GM21619 (cell line): ENCODE results near the gene ZNRF2.
A peak's percentile ranks its signal among the peaks of the same experiment; 100 is the strongest.

Experiments used
- ATAC-seq: cut with Tn5 transposase; IDR thresholded peaks from one replicate; pipeline ENCODE4 v1.9.1; 2021; ENCODE audit not compliant: unreplicated experiment

ZNRF2 gene

DNA sequence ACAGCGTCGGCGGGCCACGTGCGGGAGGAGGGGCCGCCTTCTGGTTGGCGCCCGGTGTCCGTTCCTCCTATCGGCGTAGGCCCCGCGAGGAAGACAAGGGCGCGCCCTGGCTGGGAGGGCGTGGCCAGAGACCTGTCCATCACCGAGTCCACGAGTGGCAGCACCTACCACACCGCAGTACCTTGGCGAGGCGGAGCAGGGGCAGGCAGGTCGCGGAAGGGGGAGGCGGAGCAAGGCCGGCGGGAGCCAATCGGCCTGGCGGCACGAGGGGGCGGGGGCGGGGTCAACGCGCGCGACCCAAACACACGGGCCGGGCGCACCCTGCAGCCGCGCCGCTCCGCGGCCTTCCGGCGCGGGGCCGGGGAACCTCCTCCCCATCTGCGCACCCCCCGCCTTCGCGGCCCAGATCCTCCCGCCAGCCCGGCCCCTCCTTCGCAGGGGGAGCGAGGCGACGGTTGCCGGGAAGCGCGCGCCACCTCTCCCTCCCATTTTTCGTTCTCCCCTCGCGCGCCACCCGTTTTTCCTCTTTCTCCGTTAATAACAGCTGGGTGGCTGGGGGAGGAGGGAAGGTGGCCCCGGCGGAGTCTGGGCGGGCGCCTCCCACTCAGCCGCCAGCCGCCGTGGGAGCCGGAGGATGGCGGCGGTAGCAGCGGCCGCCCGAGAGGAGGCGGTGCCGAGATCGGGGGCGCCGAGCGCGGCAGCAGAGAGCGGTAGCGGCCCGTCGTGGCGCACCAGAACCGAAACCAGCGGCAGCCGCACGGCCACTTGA, at the start of gene ZNRF2:
Gene ZNRF2, plus strand, starts transcription at position 300 of the 769 bp plus-strand sequence. CDS start 761 bp downstream, outside the sequence.
- peak; percentile 85 for ATAC-seq

GRCh38 chr7:30237271-30237695, 47.1 kb upstream of the ZNRF2 start:
- no peak for ATAC-seq

DNA sequence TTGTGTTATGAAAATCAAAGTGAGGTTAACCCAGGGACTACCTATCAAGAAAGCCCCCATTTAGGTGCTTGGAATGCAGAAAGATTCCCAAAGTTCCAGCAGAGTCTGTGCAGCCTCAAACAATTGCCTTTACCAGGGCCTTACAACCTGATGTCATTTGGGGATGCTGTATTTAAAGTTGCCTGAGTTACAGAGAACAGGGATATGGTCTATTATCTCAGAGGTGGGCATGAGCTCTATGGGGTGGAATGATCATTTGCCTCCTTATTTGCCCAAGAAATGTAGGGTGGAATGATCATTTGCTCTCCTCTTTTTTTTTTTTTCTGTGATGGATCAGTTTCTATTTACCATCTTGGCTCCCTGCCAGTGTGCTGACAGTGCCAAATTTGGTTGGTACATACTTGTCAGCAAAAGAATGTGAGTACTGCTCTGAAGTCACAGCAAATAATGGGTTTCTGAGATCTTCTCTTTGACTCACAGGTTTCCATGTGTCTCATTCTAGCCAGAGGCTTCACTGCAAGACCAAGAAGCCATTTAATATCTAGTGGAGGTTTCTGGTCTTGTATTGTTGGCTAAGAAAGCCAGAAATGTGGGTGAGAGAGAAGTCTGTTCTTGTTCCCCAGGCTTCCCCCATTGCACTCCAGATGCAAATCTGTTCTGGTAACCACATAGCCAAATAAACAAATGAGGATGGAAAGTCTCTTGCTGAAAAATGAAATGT, 45.5 kb upstream of the ZNRF2 start:
- peak; percentile 68 for ATAC-seq

DNA sequence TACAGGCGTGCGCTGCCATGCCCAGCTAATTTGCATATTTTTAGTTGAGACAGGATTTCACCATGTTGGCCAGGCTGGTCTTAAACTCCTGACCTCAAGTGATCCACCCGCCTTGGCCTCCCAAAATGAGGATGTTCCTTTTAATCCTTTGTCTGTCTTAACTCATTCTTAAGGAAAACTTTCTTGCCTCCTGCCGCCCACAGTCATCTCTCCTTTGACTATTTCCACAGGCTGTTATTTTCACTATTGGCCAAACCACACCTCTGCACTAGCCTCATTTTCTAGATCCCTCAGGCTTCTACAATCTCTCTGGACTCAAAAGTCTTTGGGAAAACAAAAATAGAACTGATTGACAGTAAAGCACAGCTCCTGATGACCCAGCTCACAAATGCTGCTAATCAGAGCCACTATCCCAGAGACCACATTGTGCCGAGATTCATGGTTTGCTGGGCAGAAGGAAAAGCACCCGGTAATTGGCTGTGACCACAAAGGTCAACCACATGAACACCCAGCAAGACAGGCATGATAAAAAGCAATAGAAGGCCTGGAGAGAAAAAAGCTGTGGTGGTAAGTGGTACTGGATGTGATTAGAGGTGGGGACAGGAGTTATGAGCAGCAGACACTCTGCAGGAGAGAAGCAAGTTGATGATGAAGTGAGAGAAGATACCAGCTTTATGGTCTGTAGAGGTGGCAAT, 44.1 kb upstream of the ZNRF2 start:
- no peak for ATAC-seq

- no peak for ATAC-seq
These were observed 42.6 kb upstream of the ZNRF2 start for GRCh38 chr7:30241767-30242166.

DNA sequence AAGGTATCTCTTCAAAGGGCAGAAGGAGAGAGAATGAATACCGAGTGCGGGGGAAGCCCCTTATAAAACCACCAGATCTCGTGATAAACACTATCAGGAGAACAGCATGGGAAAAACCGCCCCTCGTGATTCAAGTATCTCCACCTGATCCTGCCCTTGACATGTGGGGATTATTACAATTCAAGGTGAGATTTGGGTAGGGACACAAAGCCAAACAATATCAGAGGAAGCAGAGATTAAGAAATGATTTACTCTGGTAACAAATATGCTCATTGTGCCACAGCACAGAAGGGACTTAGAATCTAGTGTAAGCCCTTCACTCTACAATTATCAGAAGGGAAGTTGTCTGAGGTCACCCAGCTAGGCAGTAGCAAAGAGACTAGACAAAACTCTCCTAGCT, 40.1 kb upstream of the ZNRF2 start:
- ATAC-seq, result no peak

- no peak for ATAC-seq
These were observed 38.5 kb upstream of the ZNRF2 start for GRCh38 chr7:30245913-30246312.

GRCh38 chr7:30246392-30246791, 38.0 kb upstream of the ZNRF2 start:
- ATAC-seq, result no peak

- ATAC-seq, result no peak
These were observed 36.6 kb upstream of the ZNRF2 start for GRCh38 chr7:30247541-30248401.

DNA sequence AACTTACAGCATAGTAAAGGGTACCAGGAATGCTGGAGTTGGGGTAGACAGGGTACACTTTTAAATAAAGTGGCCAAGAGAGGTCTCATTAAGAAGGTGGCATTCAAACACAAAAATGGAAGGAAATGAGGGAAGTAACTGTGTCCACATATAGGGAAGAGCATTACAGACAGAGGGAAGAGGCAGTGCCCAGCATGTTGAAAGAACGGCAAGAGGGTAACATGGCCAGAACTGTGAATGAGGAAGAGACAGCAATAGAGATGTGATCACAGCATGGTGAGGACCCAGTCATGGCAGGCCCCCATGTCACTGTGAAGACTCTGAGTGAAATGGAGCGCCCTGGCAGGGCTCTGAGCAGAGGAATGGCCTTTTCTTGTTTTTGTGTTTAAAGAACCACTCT, 35.1 kb upstream of the ZNRF2 start:
- no peak for ATAC-seq

DNA sequence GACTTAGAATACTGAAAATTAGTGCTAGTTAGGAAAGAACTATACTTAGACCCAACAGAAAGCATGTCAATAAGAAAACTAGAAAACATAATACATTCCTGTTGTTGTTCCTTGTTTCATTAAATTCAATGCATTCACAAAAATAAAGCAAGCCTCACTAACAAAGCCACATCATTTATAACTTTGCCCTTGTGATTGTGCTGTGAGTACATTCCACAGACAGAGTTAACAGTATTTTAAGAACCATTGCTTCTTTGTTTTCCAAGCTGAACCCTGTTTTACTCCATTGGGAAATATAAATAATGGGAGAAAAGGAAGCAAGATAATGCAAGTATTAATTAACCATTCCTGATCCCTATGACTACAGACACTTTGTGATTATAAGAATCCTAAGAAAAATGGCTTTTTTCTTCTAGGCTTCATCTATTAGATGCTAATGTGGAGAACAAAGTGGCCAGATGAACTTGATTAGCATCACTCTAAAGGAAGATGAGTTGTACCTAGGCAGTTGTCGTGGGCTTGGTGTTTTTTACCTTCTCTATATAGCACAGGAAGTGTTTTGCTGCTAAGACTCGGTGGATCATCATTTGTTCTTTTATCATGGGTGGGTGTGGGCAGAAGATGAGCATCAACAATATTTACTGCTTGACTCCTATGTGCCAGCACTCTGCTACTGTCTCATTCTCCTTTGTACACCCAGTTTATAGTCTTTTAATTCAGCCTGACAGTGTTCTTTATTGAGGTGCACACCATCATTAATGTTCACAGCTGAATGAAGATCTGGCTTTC, 34.2 kb upstream of the ZNRF2 start:
- ATAC-seq, result no peak

DNA sequence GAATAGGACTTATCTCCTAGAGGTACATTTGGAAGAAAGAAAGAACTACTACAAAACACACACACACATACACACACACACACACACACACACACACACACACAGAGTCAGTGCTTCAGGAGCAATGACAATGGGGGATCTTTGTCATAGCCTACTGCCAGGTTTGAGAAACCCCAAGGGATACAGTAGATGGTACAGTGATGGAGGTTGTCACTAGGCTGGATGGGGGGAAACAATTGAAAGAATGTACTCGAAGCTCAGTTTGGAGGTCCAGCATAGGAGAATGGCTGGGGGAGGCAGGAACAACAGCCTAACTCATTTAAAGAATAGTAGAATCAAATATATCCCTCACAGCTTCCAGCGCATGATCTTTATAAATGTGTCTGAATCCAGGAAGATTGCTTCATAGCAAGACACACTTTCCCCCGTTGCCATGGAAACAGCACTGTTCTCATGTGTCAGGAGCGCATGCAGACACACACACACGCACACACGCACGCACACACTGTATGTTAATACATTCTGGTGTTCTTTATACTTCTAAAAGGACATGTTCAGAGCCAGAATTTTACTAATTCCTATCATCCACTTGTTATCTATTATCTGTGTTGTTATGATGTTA, 32.6 kb upstream of the ZNRF2 start:
- no peak for ATAC-seq

DNA sequence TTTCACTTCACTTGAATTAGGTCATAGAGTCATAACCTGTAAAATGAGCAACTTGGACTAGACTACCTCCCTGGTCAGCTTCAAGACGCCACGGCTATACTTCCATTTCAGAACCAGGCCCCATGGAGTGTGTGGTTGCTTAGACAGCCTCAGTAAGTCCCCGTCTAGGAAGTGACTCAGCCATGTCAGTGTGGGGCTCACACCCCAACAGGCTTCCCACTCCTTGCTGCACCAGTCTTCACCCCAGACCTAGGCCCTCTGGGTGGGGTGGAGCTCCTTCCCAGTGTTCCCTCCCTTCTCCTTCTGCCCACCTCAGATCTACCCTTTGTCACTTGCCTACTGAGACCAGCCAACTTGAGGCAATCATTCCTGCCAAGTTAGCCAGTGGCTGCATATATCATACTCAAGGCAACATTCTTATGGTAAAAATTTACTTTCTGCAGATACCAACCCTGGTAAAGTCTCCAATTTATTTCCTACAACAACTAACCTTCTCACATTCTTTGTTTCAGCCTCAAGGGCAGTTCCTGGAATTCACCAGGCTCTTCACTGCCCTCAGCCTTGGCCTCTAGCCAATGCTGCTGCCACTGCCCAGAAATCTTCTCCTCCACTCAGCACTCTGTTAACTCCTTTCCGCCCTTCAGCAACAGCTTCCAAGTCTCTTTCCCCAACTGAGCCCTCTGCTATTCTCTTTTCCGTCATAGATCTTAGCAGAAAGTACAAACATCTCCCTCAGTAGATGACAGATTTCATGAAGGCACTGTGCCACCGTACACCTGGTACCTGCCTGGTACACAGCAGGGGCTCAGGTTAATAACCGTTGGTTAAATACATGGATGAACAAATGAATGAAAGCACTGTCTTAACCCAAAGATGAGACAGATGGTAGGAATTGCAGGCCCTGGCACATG, 31.3 kb upstream of the ZNRF2 start:
- ATAC-seq, result no peak

- ATAC-seq, result no peak
These were observed 30.6 kb upstream of the ZNRF2 start for GRCh38 chr7:30253796-30254165.

DNA sequence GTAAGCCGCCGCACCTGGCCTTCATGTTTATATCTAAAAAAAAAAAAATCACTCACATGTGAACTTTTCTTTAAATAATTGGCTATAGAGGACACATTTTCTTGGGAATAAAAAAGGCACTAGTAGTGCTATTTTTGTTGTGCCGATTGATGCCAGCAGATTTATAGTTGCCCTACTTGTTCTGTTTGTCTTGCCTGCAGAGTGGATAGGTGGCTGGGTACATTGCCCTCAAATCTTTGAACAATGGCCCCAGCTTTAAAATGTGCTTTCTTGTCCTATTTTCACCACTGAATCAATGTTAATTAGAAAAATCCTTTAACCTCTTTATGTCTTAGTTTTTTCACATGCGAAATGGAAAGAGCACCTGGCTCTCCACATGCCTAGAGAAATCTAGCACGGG, 30.1 kb upstream of the ZNRF2 start:
- no peak for ATAC-seq

DNA sequence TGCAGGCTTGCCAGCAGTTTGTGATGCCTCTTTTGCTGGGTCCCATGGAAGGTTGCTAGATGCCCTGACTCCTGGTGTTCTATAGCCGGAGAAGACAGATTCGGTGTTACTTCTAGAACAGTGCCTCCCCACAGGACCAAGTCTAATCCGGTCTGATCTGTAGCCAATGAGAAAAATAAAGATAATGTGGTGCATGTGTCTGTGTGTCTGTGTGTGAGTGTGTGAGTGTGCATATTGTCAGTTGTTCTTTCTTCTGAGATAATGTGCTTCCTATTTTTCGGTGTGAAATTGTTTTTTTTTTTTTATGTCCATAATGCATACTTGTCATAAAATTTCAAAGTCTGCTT, 29.7 kb upstream of the ZNRF2 start:
- peak; percentile 15 for ATAC-seq

GRCh38 chr7:30255064-30255769, 29.2 kb upstream of the ZNRF2 start:
- ATAC-seq, result peak; percentile 62

GRCh38 chr7:30256349-30256858, 28.0 kb upstream of the ZNRF2 start:
- ATAC-seq, result no peak
